GM12891 (cell line): ENCODE measurements around the gene FAM200B.

Source experiments
- PAX5 ChIP-seq: IDR thresholded peaks from 2 replicates; pipeline ENCODE4 v1.6.1; 2011; ENCODE audit warnings: low read length, moderate library complexity, mild to moderate bottlenecking; ENCODE audit not compliant: insufficient read depth, severe bottlenecking
- POLR2A ChIP-seq: IDR thresholded peaks from 2 replicates; pipeline ENCODE4 v1.6.1; 2011; ENCODE audit warnings: low read depth, low read length, control low read depth
- POLR2AphosphoS5 ChIP-seq: IDR thresholded peaks from 2 replicates; pipeline ENCODE4 v1.6.1; 2011; ENCODE audit warnings: low read depth, low read length, control low read depth
- POU2F2 ChIP-seq: IDR thresholded peaks from 2 replicates; pipeline ENCODE4 v1.6.1; 2011; ENCODE audit warnings: low read depth, mild to moderate bottlenecking, control low read depth, low read length, moderate library complexity
- SPI1 ChIP-seq: IDR thresholded peaks from 2 replicates; pipeline ENCODE4 v1.6.1; 2011; ENCODE audit warnings: low read depth, low read length, control low read depth
- TAF1 ChIP-seq: IDR thresholded peaks from 2 replicates; pipeline ENCODE4 v1.6.1; 2011; ENCODE audit warnings: low read depth, low read length, control low read depth

DNA sequence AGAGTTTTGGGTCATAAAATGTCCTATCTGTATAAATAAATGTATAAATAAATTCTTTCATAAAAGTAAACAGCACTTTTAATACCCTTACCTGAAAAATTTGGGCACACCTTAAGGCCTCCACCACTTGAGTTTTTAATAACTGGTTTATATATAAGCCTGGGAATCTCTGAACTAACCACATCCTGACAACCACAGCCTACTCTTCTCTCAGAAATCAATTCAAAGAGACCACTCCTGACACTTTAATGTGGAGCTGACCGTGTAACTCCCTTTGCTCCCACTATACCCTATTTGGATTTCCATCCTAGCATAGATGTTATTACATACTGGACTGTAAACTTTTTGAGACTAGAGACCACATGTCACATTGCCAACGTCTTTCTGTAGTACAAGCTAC, 30.0 kb upstream of the FAM200B start:
- TF ChIP-seq SPI1 (no peak), POLR2A (no peak), POLR2AphosphoS5 (no peak), TAF1 (no peak), PAX5 (no peak), POU2F2 (no peak)
